HepG2 (cell line): ENCODE data around the gene TRIM2.

Source experiments
- POLR2A ChIP-seq, 2 experiments: IDR thresholded peaks; 2 replicates each; pipeline ENCODE4 v1.6.1; 2011; ENCODE audit warnings: low read depth in 2 of 2, low read length in 2 of 2, mild to moderate bottlenecking in 1 of 2, moderate library complexity in 1 of 2; ENCODE audit not compliant: insufficient read depth in 1 of 2
- SALL2 ChIP-seq: sonication (generic); formaldehyde crosslinking; IDR thresholded peaks from 2 replicates; pipeline ENCODE4 v1.8.1; 2023; ENCODE audit warnings: mild to moderate bottlenecking, missing genetic modification reagents, inconsistent platforms
- TCF12 ChIP-seq, 2 experiments: fragments of 450-650 bp in 1 of 2; sonication (generic) in 1 of 2; formaldehyde crosslinking in 1 of 2; IDR thresholded peaks; 2 replicates each; pipeline versions ENCODE4 v1.6.1 to v1.8.0; 2017 to 2022; ENCODE audit warnings: antibody characterized with exemption in 1 of 2, mild to moderate bottlenecking in 1 of 2, missing genetic modification reagents in 1 of 2, moderate library complexity in 1 of 2
- ZNF263 ChIP-seq: sonication (generic); formaldehyde crosslinking; IDR thresholded peaks from 2 replicates; pipeline ENCODE4 v1.4.0; 2020; ENCODE audit warnings: missing genetic modification reagents
- ZNF282 ChIP-seq: fragments of 450-650 bp; IDR thresholded peaks from 2 replicates; pipeline ENCODE4 v1.6.1; 2018; ENCODE audit not compliant: partially characterized antibody
- TF ChIP-seq, protein P1 (sequence below): sonication (generic); formaldehyde crosslinking; IDR thresholded peaks from 2 replicates; pipeline ENCODE4 v1.9.0; 2021; ENCODE audit warnings: missing genetic modification reagents, borderline replicate concordance
- TF ChIP-seq, protein P2 (sequence below): sonication (generic); formaldehyde crosslinking; IDR thresholded peaks from 2 replicates; pipeline ENCODE4 v1.5.0; 2020; ENCODE audit warnings: mild to moderate bottlenecking, missing genetic modification reagents, moderate library complexity

DNA sequence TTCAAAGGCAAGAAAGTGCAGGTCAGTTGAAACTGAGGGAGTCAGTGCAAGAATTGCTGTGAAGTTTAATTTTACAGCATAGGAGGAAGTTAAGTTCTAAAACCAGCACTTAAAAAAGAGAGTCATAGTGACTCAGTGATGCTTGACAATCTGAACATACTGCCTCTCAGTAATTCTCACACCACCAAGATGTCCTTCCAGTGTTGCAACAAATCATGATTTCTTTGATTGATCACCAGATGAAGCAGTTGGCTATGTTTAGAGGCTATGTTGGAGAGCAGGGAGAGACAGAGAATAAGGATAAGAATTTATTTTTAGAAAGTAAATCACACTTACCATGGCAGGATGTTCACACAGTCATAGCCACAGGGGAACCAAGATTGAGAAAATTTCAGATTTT, 13.2 kb downstream of the TRIM2 start:
- TF ChIP-seq, protein P1, sequence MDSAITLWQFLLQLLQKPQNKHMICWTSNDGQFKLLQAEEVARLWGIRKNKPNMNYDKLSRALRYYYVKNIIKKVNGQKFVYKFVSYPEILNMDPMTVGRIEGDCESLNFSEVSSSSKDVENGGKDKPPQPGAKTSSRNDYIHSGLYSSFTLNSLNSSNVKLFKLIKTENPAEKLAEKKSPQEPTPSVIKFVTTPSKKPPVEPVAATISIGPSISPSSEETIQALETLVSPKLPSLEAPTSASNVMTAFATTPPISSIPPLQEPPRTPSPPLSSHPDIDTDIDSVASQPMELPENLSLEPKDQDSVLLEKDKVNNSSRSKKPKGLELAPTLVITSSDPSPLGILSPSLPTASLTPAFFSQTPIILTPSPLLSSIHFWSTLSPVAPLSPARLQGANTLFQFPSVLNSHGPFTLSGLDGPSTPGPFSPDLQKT (CRISPR knock-in tag) = no peak
- TF ChIP-seq, protein P2, sequence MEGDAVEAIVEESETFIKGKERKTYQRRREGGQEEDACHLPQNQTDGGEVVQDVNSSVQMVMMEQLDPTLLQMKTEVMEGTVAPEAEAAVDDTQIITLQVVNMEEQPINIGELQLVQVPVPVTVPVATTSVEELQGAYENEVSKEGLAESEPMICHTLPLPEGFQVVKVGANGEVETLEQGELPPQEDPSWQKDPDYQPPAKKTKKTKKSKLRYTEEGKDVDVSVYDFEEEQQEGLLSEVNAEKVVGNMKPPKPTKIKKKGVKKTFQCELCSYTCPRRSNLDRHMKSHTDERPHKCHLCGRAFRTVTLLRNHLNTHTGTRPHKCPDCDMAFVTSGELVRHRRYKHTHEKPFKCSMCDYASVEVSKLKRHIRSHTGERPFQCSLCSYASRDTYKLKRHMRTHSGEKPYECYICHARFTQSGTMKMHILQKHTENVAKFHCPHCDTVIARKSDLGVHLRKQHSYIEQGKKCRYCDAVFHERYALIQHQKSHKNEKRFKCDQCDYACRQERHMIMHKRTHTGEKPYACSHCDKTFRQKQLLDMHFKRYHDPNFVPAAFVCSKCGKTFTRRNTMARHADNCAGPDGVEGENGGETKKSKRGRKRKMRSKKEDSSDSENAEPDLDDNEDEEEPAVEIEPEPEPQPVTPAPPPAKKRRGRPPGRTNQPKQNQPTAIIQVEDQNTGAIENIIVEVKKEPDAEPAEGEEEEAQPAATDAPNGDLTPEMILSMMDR (CRISPR knock-in tag) = no peak
- TF ChIP-seq ZNF263 (CRISPR knock-in tag) (no peak), TCF12 (IDR thresholded peaks at IDR 0.05) (no peak), TCF12 (CRISPR knock-in tag; IDR thresholded peaks at IDR 0.05) (no peak), POLR2A (IDR thresholded peaks at IDR 0.05; ENCODE audit: insufficient read depth in 1 of 2, low read depth in 2 of 2, low read length in 2 of 2) (no peak), SALL2 (no peak), ZNF282 (no peak)
